Measurements from ENCODE around the gene TGFBI. TPM values are rescaled to one million over a fixed set of nuclear protein-coding genes. Genes with fewer than 3 reads are reported as not detected.

The TGFBI gene
- polyA plus RNA-seq, 4 donors: 216 to 843 (median 339) TPM

- DNase-seq (ENCODE audit: low read depth in 4 of 4, low spot score in 3 of 4): no peak
Observed at GRCh38 chr5:136000932-136001331, 27.9 kb upstream of the TGFBI start.

- DNase-seq (ENCODE audit: low read depth in 4 of 4, low spot score in 3 of 4): no peak
Observed at GRCh38 chr5:136001466-136001981, 27.3 kb upstream of the TGFBI start.

- DNase-seq (ENCODE audit: low read depth in 4 of 4, low spot score in 3 of 4): no peak
Observed at GRCh38 chr5:136004436-136004835, 24.4 kb upstream of the TGFBI start.

- no peak for DNase-seq (ENCODE audit: low read depth in 4 of 4, low spot score in 3 of 4)
Observed at GRCh38 chr5:136005476-136005875, 23.3 kb upstream of the TGFBI start.

GRCh38 chr5:136006164-136006563, 22.6 kb upstream of the TGFBI start:
- DNase-seq (ENCODE audit: low read depth in 4 of 4, low spot score in 3 of 4): no peak

- no peak for DNase-seq (ENCODE audit: low read depth in 4 of 4, low spot score in 3 of 4)
Observed at GRCh38 chr5:136006761-136007251, 22.0 kb upstream of the TGFBI start.

GRCh38 chr5:136007271-136007670, 21.5 kb upstream of the TGFBI start:
- DNase-seq (ENCODE audit: low read depth in 4 of 4, low spot score in 3 of 4): no peak

- DNase-seq (ENCODE audit: low read depth in 4 of 4, low spot score in 3 of 4): no peak
Observed at GRCh38 chr5:136011414-136012001, 17.3 kb upstream of the TGFBI start.

- no peak for DNase-seq (ENCODE audit: low read depth in 4 of 4, low spot score in 3 of 4)
Observed at GRCh38 chr5:136012041-136012804, 16.6 kb upstream of the TGFBI start.

- DNase-seq (ENCODE audit: low read depth in 4 of 4, low spot score in 3 of 4): no peak
Observed at GRCh38 chr5:136013559-136013958, 15.2 kb upstream of the TGFBI start.

- no peak for DNase-seq (ENCODE audit: low read depth in 4 of 4, low spot score in 3 of 4)
Observed at GRCh38 chr5:136014049-136015002, 14.5 kb upstream of the TGFBI start.

GRCh38 chr5:136015003-136015375, 13.8 kb upstream of the TGFBI start:
- DNase-seq (ENCODE audit: low read depth in 4 of 4, low spot score in 3 of 4): no peak

GRCh38 chr5:136015966-136016650, 12.7 kb upstream of the TGFBI start:
- no peak for DNase-seq (ENCODE audit: low read depth in 4 of 4, low spot score in 3 of 4)

- DNase-seq (ENCODE audit: low read depth in 4 of 4, low spot score in 3 of 4): no peak
Observed at GRCh38 chr5:136016945-136017530, 11.8 kb upstream of the TGFBI start.

- peak; percentile 68 to 82 (median 74) for DNase-seq (ENCODE audit: low read depth in 4 of 4, low spot score in 3 of 4)
Observed at GRCh38 chr5:136018814-136019783, 9.7 kb upstream of the TGFBI start.

GRCh38 chr5:136020001-136020382, 8.8 kb upstream of the TGFBI start:
- DNase-seq (ENCODE audit: low read depth in 4 of 4, low spot score in 3 of 4): no peak

GRCh38 chr5:136020383-136021015, 8.3 kb upstream of the TGFBI start:
- DNase-seq (ENCODE audit: low read depth in 4 of 4, low spot score in 3 of 4): no peak

- no peak for DNase-seq (ENCODE audit: low read depth in 4 of 4, low spot score in 3 of 4)
Observed at GRCh38 chr5:136021016-136021405, 7.8 kb upstream of the TGFBI start.
